EL (cell line): ENCODE data around the gene GOLGA3.
A peak's percentile ranks its signal among the peaks of the same experiment; 100 is the strongest.
"Not testable (repeated sequence)": the region's sequence is repeated elsewhere in the genome, so short reads cannot be mapped to it uniquely, and the experiment has no call there.

ENCODE experiments used
- DNase-seq: peaks from one replicate; pipeline ENCODE4 v3.0.0-alpha.2; 2016

Gene GOLGA3

DNA sequence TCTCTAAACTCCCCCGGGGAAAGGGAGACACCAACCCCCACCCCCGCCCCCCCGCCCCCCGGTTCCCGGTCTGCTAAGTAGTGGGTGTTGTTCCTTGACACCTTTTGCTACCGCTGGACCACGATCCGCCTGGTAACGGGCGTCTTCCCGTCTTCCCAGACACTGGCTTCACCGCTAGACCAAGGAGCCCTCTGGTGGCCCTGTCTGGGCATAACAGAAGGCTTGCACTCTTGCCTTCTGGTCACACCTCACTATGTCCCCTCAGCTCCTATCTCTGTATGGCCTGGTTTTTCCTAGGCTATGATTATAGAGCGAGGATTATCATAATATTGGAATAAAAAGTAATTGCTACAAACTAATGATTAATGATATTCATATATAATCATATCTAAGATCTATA, 19.3 kb downstream of the GOLGA3 start:
- DNase-seq = peak; percentile 26

DNA sequence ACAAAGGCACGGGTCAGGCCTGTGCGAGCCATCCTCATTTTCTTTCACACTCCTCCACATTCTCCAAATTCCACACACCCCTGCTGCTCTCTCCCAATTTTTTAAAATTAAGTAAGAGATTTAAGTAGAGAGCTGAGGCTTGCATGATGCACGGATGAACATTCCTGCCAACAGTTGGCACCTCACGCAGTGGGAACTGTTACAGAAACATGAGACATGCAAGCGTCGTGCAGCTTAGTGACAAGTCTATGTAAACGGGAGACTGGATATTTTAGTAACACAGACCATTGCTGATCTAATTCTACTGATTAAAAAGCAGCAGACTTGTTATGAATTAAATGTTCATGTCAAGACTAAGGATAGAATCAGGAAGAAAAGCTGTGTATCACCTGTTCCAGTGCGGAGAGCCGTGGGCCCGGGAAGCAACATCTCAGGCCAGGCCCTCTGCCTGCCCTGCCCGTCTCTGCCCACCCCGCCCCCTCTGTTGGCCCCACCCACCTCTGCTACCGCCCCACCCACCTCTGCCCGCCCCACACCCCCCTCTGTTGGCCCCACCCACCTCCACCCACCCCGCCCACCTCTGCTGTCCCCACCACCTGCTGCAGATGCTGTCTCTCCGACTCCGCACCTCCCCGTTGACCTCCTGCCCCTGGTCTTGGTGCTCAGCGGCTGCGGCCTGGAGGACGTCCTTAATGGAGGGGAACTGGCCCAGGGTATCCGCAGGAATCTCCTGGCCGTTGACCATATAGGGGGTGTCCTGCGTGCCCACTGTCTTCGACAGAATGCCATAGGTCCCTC, 21.2 kb downstream of the GOLGA3 start:
- no peak for DNase-seq

DNA sequence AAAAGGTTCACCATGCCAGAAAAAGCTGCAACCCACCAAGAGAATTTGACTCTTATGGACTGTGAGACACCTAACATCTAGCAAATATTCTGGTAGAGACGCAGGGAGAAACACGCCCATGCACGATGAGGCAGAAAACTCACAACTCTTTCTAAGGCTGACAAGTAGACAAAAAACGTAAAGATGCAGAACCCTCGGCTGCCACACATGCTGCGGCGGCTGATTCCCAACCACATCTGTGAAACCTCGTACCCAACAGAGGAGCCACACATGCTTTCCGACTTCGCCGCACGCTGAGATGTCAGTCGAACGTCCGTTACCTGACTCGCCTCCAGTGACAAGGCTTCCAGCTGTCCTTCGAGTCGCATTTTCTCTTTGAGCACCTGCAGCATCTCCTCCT, 21.8 kb downstream of the GOLGA3 start:
- no peak for DNase-seq

DNA sequence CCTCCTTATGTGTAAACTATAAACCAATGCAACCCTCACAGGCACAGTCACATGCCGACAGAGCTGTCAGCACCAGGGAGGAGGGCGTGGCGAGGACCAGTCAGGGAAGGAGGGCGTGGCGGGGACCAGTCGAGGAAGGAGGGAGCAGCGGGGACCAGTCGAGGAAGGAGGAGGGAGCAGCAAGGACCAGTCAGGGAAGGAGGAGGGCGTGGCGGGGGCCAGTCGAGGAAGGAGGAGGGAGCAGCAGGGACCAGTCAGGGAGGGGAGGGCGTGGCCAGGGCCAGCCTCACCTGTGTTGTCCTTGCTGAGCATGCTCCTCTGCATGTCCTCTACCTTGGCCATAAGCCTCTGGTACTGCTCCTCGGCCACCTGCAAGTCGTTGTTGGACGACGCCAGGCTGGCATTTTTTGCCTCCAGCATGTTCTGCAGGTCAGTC, 24.2 kb downstream of the GOLGA3 start:
- no peak for DNase-seq

DNA sequence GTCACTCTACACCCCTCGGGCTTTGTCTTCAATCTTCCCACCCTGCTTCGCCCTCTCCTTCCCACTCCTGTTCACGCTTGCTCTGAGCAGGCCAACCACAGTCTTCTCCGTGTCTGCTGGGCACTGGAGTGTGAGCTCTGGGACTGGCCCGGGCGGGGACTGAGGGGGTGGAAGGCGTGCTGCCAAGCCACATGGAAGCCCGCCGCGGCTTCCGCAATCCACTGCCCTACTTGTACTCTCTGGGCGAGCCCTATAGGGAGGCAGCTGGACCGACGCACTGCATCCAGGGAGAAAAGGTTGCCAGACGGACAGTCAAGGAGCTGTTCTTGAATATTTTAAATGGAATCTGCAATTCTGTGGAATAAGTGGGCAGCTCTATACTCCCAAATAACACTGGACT, 24.8 kb downstream of the GOLGA3 start:
- no peak for DNase-seq

DNA sequence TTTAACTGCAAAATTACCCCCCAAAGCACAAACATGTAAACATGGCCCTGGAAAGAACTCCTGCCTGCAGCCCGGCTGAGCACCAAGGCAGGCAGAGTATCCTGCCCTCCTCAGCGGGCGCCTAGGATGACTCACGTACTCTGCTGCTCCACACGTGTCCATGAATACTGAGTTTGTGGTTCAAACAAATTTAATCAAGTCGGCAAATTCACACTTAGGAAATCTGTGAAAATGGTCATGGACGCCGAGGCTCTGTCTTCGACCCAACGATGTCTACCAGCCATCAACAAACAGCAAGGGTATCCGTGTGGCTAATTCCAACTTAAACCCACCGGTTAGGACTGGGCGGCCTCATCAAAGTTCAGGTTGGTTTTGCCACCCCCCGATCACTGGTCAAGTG, 25.5 kb downstream of the GOLGA3 start:
- DNase-seq = no peak

DNA sequence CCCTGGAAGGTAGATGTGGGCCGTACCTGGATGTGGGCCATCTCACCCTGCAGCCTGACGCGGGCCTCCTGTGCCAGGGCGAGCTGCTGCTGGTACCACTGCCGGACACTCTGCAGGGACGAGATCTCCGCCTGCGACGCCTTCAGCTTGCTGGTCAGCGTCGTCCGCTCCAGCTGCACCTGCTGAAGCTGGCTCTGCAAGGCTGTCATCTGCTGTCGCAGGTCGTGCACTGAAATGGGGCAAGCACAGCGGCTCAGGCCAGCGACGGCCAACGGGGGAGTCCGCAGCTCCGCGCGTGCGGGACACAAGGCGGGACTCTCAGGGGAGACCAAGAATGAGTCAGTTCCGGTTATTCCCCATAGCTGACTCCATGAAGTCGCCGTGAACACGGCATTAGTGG, 26.9 kb downstream of the GOLGA3 start:
- no peak for DNase-seq

DNA sequence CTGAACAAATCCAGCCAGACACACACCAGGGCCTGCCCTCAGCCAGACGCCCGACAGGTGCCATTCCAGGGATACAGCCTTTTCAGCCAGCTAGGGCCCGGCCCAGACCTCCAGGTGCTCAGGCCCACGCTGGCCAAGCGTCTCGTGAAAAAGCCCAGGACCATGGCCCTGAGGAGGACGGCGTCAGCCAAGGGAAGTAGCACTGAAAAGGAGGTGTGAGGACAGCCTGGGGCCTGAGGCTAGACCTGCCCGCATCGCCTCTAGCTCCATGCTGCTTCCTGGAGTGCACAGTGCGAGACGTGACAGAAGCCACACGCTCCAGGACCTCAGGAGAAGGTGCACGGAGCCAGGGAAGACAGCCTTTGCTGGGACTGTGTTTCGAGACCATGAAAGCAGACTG, 29.8 kb downstream of the GOLGA3 start:
- DNase-seq = no peak

DNA sequence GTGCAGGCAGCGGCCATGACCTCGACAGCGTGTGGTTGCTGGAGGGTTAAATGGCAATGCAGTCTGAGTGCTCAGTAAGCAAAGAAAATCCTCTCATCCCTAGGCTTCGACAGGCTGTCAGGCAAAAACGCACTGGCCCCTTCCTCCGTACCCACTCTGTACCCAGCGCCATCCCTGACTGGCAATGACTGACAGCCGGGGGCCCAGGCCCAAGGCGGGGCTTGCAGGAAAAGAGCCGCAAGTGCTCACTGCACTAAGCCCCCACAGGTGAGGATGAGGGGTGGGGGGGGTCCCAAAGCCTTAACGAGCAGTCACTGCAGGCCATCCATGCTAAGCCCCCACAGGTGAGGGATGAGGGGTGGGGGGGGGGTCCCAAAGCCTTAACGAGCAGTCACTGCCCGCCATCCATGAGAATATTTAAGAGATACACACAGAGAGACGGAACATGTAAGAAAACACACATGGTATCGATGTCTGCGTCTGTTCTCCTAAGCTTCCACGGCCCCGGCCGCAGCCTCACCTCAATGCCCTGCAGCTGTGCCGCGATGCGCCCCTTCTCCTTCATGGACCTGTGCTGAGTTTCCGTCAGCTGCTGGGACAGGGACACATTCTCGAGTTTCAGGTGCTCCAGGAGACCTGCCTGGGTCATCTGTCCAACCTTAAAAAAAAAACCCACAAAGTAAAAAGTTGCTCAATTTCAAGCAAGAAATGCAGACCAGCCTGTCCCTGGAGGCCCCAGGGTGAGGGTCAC, 30.7 kb downstream of the GOLGA3 start:
- no peak for DNase-seq

DNA sequence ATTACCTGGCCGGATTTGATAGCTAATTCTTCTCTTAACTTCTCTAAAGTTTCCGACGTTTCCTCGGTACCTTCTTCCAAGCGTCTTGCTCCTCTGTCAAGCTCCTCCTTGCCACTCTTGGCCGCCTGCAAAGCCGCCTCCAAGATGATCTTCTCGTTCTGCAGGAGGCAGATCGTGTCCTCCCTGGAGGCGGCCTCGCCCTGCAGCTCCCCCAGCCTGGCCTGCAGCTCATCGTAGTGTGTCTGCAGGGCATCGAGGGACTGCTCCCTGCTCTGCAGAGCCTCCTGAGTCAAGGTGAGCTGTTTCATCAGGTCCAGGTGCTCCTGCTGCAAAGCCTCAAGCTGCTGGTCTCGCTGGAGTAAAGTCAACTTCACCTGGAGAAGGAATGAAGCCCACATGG, 32.8 kb downstream of the GOLGA3 start:
- no peak for DNase-seq

DNA sequence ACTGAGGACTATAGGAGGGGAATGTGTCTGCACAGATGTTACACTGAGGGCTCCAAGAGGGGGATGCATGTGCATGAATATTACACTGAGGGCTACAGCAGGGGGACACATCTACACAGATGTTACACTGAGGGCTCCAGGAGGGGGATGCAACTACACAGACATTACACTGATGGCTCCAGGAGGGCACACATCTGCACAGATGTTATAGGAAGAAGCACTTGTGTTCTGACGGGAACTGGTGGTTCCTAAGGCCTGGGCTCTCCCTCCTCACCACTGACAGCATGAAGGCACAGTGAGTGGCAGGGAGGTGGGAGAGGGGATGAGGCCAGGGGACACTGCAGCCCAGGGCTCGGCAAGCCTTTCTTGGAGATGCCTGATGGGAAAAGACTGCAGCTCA, 36.7 kb downstream of the GOLGA3 start:
- not testable (repeated sequence) for DNase-seq

DNA sequence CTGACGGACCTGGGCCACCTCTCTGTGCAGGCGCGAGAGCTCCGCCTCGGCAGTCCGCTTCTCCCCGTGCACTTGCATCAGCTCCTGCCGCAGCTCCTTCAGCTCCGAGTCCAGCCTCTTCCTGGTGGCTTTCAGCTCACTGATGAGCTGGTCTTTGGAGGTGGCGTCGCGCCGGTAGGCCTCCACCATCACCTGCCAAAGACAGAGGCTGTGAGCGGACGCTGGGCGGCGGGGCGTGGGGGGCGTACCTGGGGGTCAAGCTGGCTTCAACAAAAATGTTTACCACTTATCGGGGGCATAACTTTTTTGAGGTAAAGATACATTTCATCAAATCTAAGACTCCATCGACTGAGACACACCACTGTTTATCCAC, 39.6 kb downstream of the GOLGA3 start:
- no peak for DNase-seq

DNA sequence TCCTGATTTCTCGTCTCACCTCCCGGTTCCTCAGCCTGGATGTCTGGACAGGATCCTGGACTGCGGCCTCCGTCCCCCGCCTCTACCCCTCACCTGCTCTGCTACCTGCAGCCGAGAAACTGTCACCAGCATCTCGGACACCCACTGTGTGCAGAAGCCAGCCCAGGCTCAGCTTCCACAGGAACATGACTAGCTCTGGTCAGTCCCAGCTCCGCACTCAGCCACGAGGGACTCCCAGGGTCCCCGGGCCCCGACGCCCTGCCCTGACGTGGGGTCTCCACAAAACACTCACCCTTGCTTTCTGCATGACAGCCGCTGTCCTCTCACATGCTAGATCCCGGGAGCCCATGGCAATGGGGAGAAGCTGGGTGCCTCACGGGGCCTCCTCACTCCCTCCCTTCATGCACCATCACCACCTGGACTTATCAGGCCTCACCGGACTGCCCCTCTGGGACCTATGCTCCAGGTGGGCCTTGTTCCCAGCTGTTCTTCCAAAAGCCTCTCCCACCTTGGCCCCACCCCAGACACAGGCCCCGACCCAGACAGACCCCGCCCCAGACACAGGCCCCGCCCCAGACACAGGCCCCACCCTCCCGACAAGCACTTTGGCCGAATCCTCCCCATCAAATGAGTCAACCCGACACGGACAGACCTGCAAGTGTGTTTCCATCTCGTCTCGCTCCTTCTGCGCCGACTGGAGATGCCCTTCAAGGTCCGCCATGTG, 40.1 kb downstream of the GOLGA3 start:
- no peak for DNase-seq

DNA sequence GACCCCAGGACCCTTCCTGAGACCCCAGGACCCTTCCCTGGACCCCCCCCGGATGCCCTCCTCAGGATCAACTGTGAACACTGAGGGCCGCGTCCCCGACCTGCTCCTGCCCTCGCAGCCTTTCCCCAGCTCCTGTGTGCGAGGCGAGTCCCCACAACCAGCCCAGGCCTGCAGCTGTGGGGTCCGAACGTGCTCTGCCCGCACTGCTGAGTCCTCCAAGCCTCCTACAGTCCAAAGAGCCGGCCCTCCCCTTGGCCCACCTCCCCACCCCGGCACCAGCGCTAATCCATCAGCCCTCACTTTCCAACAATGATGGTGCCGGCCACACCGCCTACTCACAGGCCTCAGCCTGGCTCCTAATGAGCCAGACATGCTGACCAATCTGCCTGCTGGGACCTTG, 40.8 kb downstream of the GOLGA3 start:
- no peak for DNase-seq

DNA sequence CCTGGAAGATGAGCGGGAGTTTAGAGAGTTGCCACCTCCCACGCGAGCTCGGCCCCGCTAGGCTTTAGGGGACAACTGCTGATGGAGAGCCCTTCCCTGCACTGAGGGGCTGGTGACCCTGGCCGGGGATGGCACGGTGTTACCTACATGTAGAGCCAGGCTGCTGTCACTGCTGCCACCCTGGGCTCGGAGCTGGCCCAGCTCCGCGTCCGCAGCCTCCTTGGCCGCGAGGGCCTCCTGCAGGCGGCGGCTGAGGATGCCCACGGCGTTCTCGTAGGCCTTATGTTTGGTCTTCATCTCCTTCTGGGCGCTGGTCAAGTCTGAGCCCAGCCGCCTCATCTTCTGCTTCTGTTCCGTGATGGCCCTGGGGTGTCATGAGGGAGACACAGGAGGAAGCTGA, 42.5 kb downstream of the GOLGA3 start:
- no peak for DNase-seq

DNA sequence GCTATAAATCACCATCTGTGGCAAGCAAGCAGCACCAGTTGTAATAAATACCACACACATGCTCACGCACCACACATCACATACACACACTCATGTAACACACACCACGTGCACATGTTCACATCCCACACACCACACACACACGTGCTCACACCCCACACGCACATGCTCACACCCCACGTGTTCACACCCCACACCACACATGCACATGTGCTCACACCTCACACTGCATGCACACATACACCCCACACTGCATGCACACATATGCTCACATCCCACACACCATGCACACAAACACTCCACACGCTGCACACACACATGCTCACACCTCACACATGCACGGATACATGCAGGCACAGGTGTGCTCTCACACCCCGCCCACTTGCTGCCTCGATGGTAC, 44.1 kb downstream of the GOLGA3 start:
- no peak for DNase-seq

DNA sequence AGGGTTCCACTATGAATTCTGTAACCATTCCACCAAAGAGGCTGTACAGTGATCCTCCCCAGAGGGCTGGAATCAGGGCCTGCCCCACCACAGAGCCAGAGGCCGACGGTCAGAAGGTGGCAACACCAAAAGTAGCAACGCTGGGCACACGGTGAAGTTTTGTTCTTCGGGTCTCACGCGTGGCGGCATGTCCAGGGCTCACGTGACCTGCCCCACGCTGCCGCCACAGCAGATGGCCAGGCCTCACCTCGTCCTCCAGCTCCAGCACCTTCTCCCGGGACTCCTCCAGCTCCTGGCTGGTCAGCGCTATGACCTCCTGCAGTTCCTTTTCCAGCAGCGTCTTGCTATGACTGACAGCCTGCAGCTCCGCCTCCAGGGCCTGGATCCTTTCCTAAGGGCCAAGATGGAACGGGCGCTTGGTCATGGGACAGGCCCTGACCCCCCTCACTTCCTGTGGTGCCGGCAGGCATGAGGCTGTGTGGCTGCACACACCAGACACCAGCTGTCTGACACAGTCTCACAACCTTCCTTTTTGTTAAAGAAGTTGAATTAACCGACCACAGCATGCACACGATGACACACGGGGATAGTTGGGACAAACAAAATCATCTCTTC, 44.6 kb downstream of the GOLGA3 start:
- DNase-seq = no peak

DNA sequence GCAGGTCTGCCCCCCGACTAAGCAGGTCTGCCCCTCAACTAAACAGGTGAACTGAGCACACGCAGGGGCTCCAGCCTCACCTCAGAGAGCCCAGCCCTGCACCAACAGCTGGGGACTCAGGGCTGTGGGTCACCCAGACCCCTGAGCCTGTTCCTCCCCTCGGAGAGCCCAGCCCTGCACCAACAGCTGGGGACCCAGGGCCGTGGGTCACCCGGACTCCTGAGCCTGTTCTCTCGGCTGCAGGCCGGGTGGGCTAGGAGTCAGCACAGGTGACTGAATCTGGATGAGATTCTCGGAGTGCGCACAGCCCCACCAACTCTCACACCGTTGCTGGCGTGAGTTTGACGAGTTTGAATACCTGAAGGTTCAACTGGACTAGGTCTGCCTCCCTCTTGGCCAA, 46.7 kb downstream of the GOLGA3 start:
- no peak for DNase-seq

DNA sequence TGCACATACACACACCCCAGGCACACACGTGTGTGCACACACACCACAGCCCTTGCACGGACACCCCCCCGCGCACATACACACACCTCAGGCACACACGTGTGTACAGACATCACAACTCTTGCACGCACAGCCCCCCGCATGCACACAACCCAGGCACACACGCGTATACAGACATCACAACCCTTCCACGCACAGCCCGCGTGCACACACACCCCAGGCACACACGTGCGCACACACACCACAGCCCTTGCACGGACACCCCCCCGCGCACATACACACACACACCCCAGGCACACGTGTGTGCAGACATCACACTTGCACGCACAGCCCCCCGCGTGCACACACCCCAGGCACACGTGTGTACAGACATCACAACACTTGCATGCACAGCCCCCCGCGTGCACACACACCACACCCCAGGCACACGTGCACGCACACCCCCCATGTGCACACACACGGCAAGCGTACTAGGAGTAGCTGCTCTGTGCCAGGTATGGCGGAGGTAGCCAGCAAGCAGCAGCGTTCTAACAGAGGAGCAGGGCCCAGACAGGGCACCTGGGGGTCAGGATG, 48.8 kb downstream of the GOLGA3 start:
- DNase-seq = no peak

DNA sequence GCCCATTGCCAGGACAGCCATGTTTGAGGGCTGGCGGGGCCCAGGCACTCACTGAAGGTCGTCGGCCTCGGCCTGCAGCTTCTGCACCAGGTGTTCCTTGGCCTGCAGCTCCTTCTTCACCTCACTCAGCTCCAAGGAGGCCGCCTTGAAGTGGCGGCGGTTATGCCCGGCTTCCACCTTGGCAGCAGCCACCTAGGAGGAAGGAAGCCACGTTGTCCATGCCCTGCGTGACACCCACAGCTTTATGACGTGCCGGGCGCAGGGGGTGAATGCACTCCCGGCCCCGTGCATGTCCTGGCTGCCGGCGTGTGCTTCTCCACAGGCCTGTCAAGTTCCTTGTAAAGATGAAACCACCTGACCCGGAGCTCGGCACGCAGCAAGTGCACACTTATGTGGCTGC, 51.1 kb downstream of the GOLGA3 start:
- DNase-seq = no peak

DNA sequence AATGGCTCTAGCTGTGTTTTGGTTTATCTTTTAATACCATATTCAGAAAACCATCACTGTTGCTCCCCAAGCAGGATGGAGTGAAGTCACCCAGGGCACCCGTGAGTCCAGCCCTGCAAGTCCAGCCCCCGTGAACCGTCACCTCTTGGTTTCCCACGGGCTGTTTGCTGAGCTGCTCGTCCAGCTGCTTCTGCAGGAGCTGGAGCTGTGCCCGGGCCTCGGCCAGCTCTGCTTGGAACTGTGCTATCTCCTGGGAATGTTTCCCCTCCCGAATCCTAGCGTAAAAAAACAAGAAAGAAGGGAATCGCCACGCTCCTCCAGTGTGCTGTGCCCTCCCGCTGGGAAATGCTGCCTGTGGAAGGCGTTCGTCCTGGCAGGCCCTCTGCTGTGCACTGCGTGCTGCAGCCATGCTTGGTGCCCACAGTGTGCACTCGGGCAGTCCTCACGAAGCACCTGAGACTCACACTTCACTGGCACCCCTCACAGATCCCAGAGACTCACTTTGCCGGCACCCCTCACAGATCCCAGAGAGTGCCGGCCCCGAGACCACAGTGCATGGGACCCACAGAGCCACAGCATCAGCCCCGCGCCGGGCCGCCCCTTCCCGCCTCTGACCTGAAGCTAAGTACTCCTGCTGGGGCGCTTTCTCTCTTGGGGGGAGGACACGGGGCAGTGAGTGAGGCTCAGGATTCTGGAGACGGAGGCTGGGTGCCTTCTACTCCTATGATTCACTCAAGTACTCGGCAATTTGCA, 51.7 kb downstream of the GOLGA3 start:
- DNase-seq = no peak

DNA sequence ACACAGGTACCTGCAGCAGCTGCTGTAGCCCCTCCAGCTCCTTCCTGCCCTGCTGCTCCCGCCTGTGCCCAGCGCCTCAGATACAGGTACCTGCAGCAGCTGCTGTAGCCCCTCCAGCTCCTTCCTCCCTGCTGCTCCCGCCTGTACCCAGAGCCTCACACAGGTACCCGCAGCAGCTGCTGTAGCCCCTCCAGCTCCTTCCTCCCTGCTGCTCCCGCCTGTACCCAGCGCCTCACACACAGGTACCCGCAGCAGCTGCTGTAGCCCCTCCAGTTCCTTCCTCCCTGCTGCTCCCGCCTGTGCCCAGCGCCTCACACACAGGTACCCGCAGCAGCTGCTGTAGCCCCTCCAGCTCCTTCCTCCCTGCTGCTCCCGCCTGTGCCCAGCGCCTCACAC, 52.4 kb downstream of the GOLGA3 start:
- DNase-seq = not testable (repeated sequence)
